Measurements from ENCODE around the gene SRL. TPM values are rescaled to one million over a fixed set of nuclear protein-coding genes. Genes with fewer than 3 reads are reported as not detected.

Gene SRL
- total RNA-seq, 1 experiment from 2014 or later = not detected

- BruUV-seq (replicated peaks) = no TSS peak
- POLR2A ChIA-PET = interaction anchor here (0.5 to 0.6 kb wide), 3 partner anchors 34 to 595 kb away, joined by 3 to 7 read pairs (median 6); no protein-coding TSS in a partner anchor
- DNase-seq (ENCODE audit: low read depth, low spot score) (no peak), ATAC-seq (no peak)
- Histone ChIP-seq H3K4me3 (ENCODE audit: low read depth in 2 of 2, low read length in 2 of 2) (no peak overlapping the region), H3K27ac (ENCODE audit: low read length) (no peak overlapping the region), H3K4me1 (ENCODE audit: control insufficient read depth, insufficient read depth, low read length) (no peaks in the 10 kb centered on the region), H3K27me3 (ENCODE audit: control insufficient read depth, insufficient read depth, low read length) (no peaks in the 10 kb centered on the region), H3K36me3 (ENCODE audit: control insufficient read depth, insufficient read depth, low read length) (no peaks in the 10 kb centered on the region), H3K9me3 (ENCODE audit: control insufficient read depth, insufficient read depth, low read depth, low read length) (no peaks in the 10 kb centered on the region)
- intact Hi-C loops (cut with micrococcal nuclease; ENCODE audit: unreplicated experiment) = no loop called here
- CTCF ChIA-PET = no interaction called here
- TF ChIP-seq CTCF (IDR thresholded peaks at IDR 0.05) (no peak), TCF7L2 (IDR thresholded peaks at IDR 0.05; ENCODE audit: low read depth, low read length) (no peak), REST (IDR thresholded peaks at IDR 0.05; ENCODE audit: insufficient read depth in 1 of 2, low read depth in 2 of 2, low read length in 1 of 2) (no peak), SIN3A (IDR thresholded peaks at IDR 0.05; ENCODE audit: borderline replicate concordance, insufficient read depth, low read depth, low read length) (no peak), POLR2AphosphoS5 (IDR thresholded peaks at IDR 0.05; ENCODE audit: low read depth, low read length) (no peak)
- in situ Hi-C loops (cut with HindIII; ENCODE audit: low pct_unique_long_range_greater_than_20kb, low sequenced_read_pairs) = no loop called here
Observed at GRCh38 chr16:4217204-4218131, 24.4 kb downstream of the SRL start.

- no TSS peak for BruUV-seq (replicated peaks)
- DNase-seq (ENCODE audit: low read depth, low spot score) (no peak), ATAC-seq (no peak)
- ChIA-PET CTCF (no interaction called here), POLR2A (interaction anchor here (0.5 kb wide), 1 partner anchor 35 kb away, joined by 3 read pairs; no protein-coding TSS in a partner anchor)
- TF ChIP-seq CTCF (IDR thresholded peaks at IDR 0.05) = no peak
- TF ChIP-seq SIN3A (IDR thresholded peaks at IDR 0.05; ENCODE audit: borderline replicate concordance, insufficient read depth, low read depth, low read length) = no peak
- TF ChIP-seq TCF7L2 (IDR thresholded peaks at IDR 0.05; ENCODE audit: low read depth, low read length) = no peak
- TF ChIP-seq REST (IDR thresholded peaks at IDR 0.05; ENCODE audit: insufficient read depth in 1 of 2, low read depth in 2 of 2, low read length in 1 of 2) = no peak
- TF ChIP-seq POLR2AphosphoS5 (IDR thresholded peaks at IDR 0.05; ENCODE audit: low read depth, low read length) = no peak
- Histone ChIP-seq H3K36me3 (ENCODE audit: control insufficient read depth, insufficient read depth, low read length) (no peaks in the 10 kb centered on the region), H3K27ac (ENCODE audit: low read length) (no peak overlapping the region), H3K4me1 (ENCODE audit: control insufficient read depth, insufficient read depth, low read length) (no peaks in the 10 kb centered on the region), H3K4me3 (ENCODE audit: low read depth in 2 of 2, low read length in 2 of 2) (no peak overlapping the region), H3K9me3 (ENCODE audit: control insufficient read depth, insufficient read depth, low read depth, low read length) (no peaks in the 10 kb centered on the region), H3K27me3 (ENCODE audit: control insufficient read depth, insufficient read depth, low read length) (no peaks in the 10 kb centered on the region)
- in situ Hi-C loops (cut with HindIII; ENCODE audit: low pct_unique_long_range_greater_than_20kb, low sequenced_read_pairs) = no loop called here
- intact Hi-C loops (cut with micrococcal nuclease; ENCODE audit: unreplicated experiment) = no loop called here
Observed at GRCh38 chr16:4216596-4216995, 25.3 kb downstream of the SRL start.
